KMS-11 (cell line): ENCODE data around the gene CTRB1.
"Not testable (repeated sequence)": the region's sequence is repeated elsewhere in the genome, so short reads cannot be mapped to it uniquely, and the experiment has no call there.

Experiments
- H2AFZ ChIP-seq: fragments of 200-600 bp; sonication (generic); 2 replicates; pipeline ENCODE4 v1.6.1; 2016; ENCODE audit warnings: antibody characterized with exemption, mixed run types, low read depth
- H3K27ac ChIP-seq: fragments of 200-600 bp; sonication (generic); 2 replicates; pipeline ENCODE4 v1.6.1; 2016; ENCODE audit warnings: mild to moderate bottlenecking, mixed run types
- H3K27me3 ChIP-seq: fragments of 200-600 bp; sonication (generic); 2 replicates; pipeline ENCODE4 v1.6.1; 2017; ENCODE audit warnings: mild to moderate bottlenecking, low read depth, mixed run types, moderate library complexity; ENCODE audit not compliant: insufficient read depth
- H3K36me3 ChIP-seq: fragments of 200-600 bp; sonication (generic); 2 replicates; pipeline ENCODE4 v1.6.1; 2017; ENCODE audit warnings: mild to moderate bottlenecking, mixed run types; ENCODE audit not compliant: insufficient read depth
- H3K4me1 ChIP-seq: fragments of 200-600 bp; sonication (generic); 2 replicates; pipeline ENCODE4 v1.6.1; 2016; ENCODE audit warnings: mild to moderate bottlenecking, low read depth, mixed run types; ENCODE audit not compliant: poor library complexity, severe bottlenecking
- H3K4me2 ChIP-seq: fragments of 200-600 bp; sonication (generic); 2 replicates; pipeline ENCODE4 v1.7.0; 2016; ENCODE audit warnings: mild to moderate bottlenecking, mixed run types
- H3K4me3 ChIP-seq: fragments of 200-600 bp; sonication (generic); IDR thresholded peaks from 2 replicates; pipeline ENCODE4 v1.6.1; 2017; ENCODE audit warnings: low read depth, low read length, mixed read lengths; ENCODE audit not compliant: insufficient read depth
- H3K79me2 ChIP-seq: fragments of 200-600 bp; sonication (generic); 2 replicates; pipeline ENCODE4 v1.6.1; 2016; ENCODE audit warnings: low read depth, mixed run types; ENCODE audit not compliant: insufficient read depth
- H3K9ac ChIP-seq: fragments of 200-600 bp; sonication (generic); 2 replicates; pipeline ENCODE4 v1.6.1; 2016; ENCODE audit warnings: mild to moderate bottlenecking, mixed run types
- H4K20me1 ChIP-seq: fragments of 200-600 bp; sonication (generic); 2 replicates; pipeline ENCODE4 v1.6.1; 2016; ENCODE audit warnings: mild to moderate bottlenecking, mixed run types; ENCODE audit not compliant: insufficient read depth
- CTCF ChIP-seq: fragments of 200-600 bp; sonication (generic); conservative IDR thresholded peaks from 2 replicates; pipeline ENCODE4 v1.6.1; 2017; ENCODE audit warnings: low read depth, mild to moderate bottlenecking, antibody characterized with exemption, low read length, moderate library complexity, mixed read lengths

CTRB1 gene

DNA sequence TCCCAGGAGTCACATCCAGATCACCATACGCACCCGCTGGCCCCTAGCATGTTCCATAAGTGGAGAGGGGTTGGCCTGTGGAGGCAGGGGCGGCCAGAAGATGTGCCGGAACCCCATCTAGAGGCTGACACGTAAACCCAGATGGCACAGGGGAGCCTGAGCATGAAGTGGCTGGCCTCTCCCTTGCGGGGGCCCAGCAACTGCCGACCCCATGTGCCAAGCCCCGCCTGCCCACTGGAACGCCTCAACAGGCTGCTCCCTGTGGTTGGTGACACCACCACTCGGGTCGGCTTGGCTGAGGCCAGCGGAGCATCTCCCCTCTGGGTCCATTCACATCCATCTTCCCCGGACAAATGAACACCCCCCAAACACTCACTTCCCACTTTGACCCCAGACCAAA is 23.2 kb downstream of the CTRB1 start:
- Histone ChIP-seq H2AFZ (no peak overlapping the region), H3K4me2 (no peak overlapping the region), H3K4me3 (no peak overlapping the region), H4K20me1 (no peaks in the 10 kb centered on the region), H3K27ac (no peak overlapping the region), H3K27me3 (no peaks in the 10 kb centered on the region), H3K9ac (no peak overlapping the region), H3K79me2 (no peaks in the 10 kb centered on the region), H3K4me1 (peaks cover 7% of the 10 kb centered on the region), H3K36me3 (no peaks in the 10 kb centered on the region)
- TF ChIP-seq CTCF: no peak

DNA sequence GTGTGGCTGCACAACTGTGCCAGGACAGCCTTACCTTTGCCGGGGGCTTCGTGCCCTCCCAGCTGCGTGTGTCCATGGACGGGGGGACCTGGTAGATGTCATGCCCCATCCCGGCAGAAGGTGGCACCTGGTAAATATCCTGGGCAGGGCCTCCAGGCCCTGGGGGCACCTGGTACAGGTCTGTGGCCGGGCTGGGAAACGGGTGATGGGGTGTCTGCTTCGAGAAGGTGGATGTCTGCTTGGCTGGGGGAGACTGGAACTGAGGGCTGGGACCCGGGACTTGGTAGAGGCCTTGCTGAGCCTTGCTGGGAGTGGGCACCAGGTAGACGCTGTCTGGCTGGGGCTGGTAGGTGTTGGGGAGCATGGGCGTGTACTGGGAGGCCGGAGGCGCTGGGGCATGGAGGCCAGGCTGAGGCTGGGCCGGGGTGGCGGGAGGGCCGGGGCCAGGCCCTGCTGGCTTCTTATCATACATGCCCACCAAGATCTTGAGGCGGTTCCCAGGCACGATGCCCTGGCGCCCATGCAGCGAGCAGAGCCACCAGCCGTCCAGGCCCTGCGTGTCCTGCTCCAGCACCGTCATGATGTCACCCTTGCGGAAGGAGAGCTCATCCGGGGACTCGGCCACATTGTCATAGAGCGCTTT is 23.8 kb downstream of the CTRB1 start:
- not testable (repeated sequence) for H3K9ac ChIP-seq, H3K4me3 ChIP-seq, H2AFZ ChIP-seq, H3K79me2 ChIP-seq, H4K20me1 ChIP-seq, H3K27me3 ChIP-seq, H3K27ac ChIP-seq, H3K4me1 ChIP-seq, H3K4me2 ChIP-seq, H3K36me3 ChIP-seq

- TF ChIP-seq CTCF: no peak
- no peak overlapping the region for H3K27ac ChIP-seq
Measured at GRCh38 chr16:75243667-75244224, 25.0 kb downstream of the CTRB1 start.

GRCh38 chr16:75244225-75244809 is 25.5 kb downstream of the CTRB1 start:
- H3K9ac ChIP-seq: no peak overlapping the region
- no peak overlapping the region for H3K4me3 ChIP-seq
- no peak overlapping the region for H3K4me2 ChIP-seq
- no peak for TF ChIP-seq CTCF
- no peaks in the 10 kb centered on the region for H3K27me3 ChIP-seq
- H3K36me3 ChIP-seq: no peaks in the 10 kb centered on the region
- no peaks in the 10 kb centered on the region for H4K20me1 ChIP-seq
- H3K27ac ChIP-seq: no peak overlapping the region
- H3K4me1 ChIP-seq: peaks cover 7% of the 10 kb centered on the region
- no peak overlapping the region for H2AFZ ChIP-seq
- no peaks in the 10 kb centered on the region for H3K79me2 ChIP-seq

More at GRCh38 chr16:75243667-75244224, 25.0 kb downstream of the CTRB1 start:
- H3K4me2 ChIP-seq: no peak overlapping the region
- peaks cover 7% of the 10 kb centered on the region for H3K4me1 ChIP-seq
- no peaks in the 10 kb centered on the region for H3K79me2 ChIP-seq
- no peak overlapping the region for H3K9ac ChIP-seq
- H3K4me3 ChIP-seq: no peak overlapping the region
- H3K27me3 ChIP-seq: no peaks in the 10 kb centered on the region
- no peak overlapping the region for H2AFZ ChIP-seq
- H3K36me3 ChIP-seq: no peaks in the 10 kb centered on the region
- H4K20me1 ChIP-seq: no peaks in the 10 kb centered on the region
